RWPE2 (cell line): ENCODE measurements around the gene FXYD4.
A peak's percentile ranks its signal among the peaks of the same experiment; 100 is the strongest.

ENCODE experiments used
- ATAC-seq: fragments of 200-7000 bp; cut with Tn5 transposase; 3 replicates; pipeline ENCODE4 v1.9.1; 2021; ENCODE audit warnings: low read depth
- DNase-seq: peaks from one replicate; pipeline ENCODE4 v3.0.0-alpha.2; 2020; ENCODE audit warnings: low spot score
- H3K27ac ChIP-seq: fragments of 450-650 bp; 2 replicates; pipeline ENCODE4 v1.5.1; 2017; ENCODE audit warnings: mild to moderate bottlenecking; ENCODE audit not compliant: poor library complexity, severe bottlenecking
- H3K27me3 ChIP-seq: fragments of 250-450 bp; sonication (Bioruptor Pico); 2 replicates; pipeline ENCODE4 v1.5.1; 2021; ENCODE audit warnings: mild to moderate bottlenecking, moderate library complexity; ENCODE audit not compliant: insufficient read depth, poor library complexity, severe bottlenecking
- H3K36me3 ChIP-seq: fragments of 250-450 bp; sonication (Bioruptor Pico); 2 replicates; pipeline ENCODE4 v1.5.1; 2020; ENCODE audit warnings: low read depth, mild to moderate bottlenecking, moderate library complexity
- H3K4me1 ChIP-seq: fragments of 250-450 bp; sonication (Bioruptor Pico); 2 replicates; pipeline ENCODE4 v1.5.1; 2021; ENCODE audit warnings: mild to moderate bottlenecking, moderate library complexity; ENCODE audit not compliant: insufficient read depth, poor library complexity, severe bottlenecking
- H3K4me3 ChIP-seq: fragments of 250-450 bp; sonication (Bioruptor Pico); 2 replicates; pipeline ENCODE4 v1.5.1; 2021; ENCODE audit warnings: mild to moderate bottlenecking, moderate library complexity; ENCODE audit not compliant: severe bottlenecking
- H3K9me3 ChIP-seq: fragments of 250-450 bp; sonication (Bioruptor Pico); 2 replicates; pipeline ENCODE4 v1.5.1; 2021; ENCODE audit warnings: mild to moderate bottlenecking, moderate library complexity; ENCODE audit not compliant: severe bottlenecking
- CTCF ChIP-seq: fragments of 450-650 bp; IDR thresholded peaks from one replicate; pipeline ENCODE4 v1.5.1; 2017; ENCODE audit warnings: mild to moderate bottlenecking, moderate library complexity; ENCODE audit not compliant: poor library complexity, severe bottlenecking

The FXYD4 gene

GRCh38 chr10:43374194-43374593, 2.8 kb downstream of the FXYD4 start:
- H3K4me1 ChIP-seq = no peaks in the 10 kb centered on the region
- TF ChIP-seq CTCF = no peak
- H3K9me3 ChIP-seq = no peaks in the 10 kb centered on the region
- H3K36me3 ChIP-seq = no peaks in the 10 kb centered on the region
- H3K27ac ChIP-seq = no peak overlapping the region
- no peaks in the 10 kb centered on the region for H3K27me3 ChIP-seq
- DNase-seq = no peak
- no peak for ATAC-seq
- H3K4me3 ChIP-seq = no peak overlapping the region

- no peak for ATAC-seq
- no peaks in the 10 kb centered on the region for H3K27me3 ChIP-seq
- TF ChIP-seq CTCF = no peak
- DNase-seq = no peak
- H3K27ac ChIP-seq = no peak overlapping the region
- H3K36me3 ChIP-seq = no peaks in the 10 kb centered on the region
- H3K4me3 ChIP-seq = no peak overlapping the region
- H3K4me1 ChIP-seq = no peaks in the 10 kb centered on the region
- no peaks in the 10 kb centered on the region for H3K9me3 ChIP-seq
Observed at GRCh38 chr10:43375401-43376020, 4.1 kb downstream of the FXYD4 start.

GRCh38 chr10:43376046-43376635, 4.7 kb downstream of the FXYD4 start:
- DNase-seq = no peak
- H3K9me3 ChIP-seq = no peaks in the 10 kb centered on the region
- no peak overlapping the region for H3K27ac ChIP-seq

GRCh38 chr10:43376828-43377423, 5.5 kb downstream of the FXYD4 start:
- no peak for ATAC-seq
- no peaks in the 10 kb centered on the region for H3K4me1 ChIP-seq
- DNase-seq = no peak
- no peak overlapping the region for H3K4me3 ChIP-seq
- no peaks in the 10 kb centered on the region for H3K9me3 ChIP-seq
- no peak for TF ChIP-seq CTCF
- no peaks in the 10 kb centered on the region for H3K27me3 ChIP-seq
- no peak overlapping the region for H3K27ac ChIP-seq
- H3K36me3 ChIP-seq = no peaks in the 10 kb centered on the region

More at GRCh38 chr10:43376046-43376635, 4.7 kb downstream of the FXYD4 start:
- no peak for ATAC-seq
- Histone ChIP-seq H3K4me3 (no peak overlapping the region), H3K27me3 (no peaks in the 10 kb centered on the region), H3K36me3 (no peaks in the 10 kb centered on the region), H3K4me1 (no peaks in the 10 kb centered on the region)
- no peak for TF ChIP-seq CTCF

- no peak for TF ChIP-seq CTCF
- ATAC-seq (peak; percentile 57; the same call in 2 of the 3 replicates), DNase-seq (no peak)
- no peak overlapping the region for H3K27ac ChIP-seq
- no peaks in the 10 kb centered on the region for H3K4me1 ChIP-seq
- no peaks in the 10 kb centered on the region for H3K27me3 ChIP-seq
- H3K9me3 ChIP-seq = no peaks in the 10 kb centered on the region
- H3K36me3 ChIP-seq = no peaks in the 10 kb centered on the region
- no peak overlapping the region for H3K4me3 ChIP-seq
Observed at GRCh38 chr10:43377424-43377883, 6.0 kb downstream of the FXYD4 start.
